Measurements from ENCODE around the gene ITGA3.

Gene ITGA3

DNA sequence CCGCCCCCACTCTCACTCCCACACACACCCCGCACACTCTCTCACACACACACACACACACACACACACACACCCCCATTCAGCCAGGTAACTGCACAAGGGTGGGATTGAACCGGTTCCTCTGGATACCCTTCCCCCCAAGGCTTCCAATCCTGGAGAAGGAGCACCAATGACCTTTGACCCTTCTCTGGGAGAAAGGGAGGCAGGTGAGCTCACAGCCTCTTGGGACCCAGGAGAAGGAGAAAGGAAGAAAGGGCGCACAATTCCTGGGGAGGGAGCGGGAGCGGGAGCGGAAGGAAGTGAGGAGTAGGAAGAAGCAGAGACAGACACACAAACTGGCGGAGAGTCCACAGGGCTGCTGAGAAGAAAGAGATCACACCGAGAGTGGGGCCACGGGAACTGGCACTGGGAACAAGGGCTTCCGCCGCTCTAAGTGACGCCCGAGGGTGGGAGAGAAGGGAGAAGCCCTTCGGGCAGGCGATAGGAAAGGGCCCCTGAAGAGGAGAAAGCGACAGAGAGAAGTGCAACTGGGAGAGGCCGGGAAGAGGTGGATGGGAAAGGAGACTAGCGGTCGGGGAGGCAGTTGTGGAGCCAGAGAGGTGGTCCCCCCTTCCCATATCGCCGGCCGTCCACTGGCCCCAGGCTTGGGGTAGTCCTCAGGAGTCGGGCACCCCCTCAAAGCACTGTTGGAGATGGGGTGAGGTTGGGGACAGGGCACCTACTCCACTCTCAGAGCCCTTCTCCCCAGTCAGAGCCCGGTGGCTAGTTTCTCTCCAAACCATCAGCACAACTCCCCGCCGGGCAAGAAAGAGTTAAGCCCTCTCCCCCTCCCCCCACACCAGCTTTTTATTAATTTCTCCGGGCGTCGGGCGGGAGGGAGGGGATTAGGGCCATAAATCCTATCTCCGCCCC is 72.8 kb downstream of the ITGA3 start:
- no peak for DNase-seq (ENCODE audit: low spot score)
- TF ChIP-seq, protein P1, sequence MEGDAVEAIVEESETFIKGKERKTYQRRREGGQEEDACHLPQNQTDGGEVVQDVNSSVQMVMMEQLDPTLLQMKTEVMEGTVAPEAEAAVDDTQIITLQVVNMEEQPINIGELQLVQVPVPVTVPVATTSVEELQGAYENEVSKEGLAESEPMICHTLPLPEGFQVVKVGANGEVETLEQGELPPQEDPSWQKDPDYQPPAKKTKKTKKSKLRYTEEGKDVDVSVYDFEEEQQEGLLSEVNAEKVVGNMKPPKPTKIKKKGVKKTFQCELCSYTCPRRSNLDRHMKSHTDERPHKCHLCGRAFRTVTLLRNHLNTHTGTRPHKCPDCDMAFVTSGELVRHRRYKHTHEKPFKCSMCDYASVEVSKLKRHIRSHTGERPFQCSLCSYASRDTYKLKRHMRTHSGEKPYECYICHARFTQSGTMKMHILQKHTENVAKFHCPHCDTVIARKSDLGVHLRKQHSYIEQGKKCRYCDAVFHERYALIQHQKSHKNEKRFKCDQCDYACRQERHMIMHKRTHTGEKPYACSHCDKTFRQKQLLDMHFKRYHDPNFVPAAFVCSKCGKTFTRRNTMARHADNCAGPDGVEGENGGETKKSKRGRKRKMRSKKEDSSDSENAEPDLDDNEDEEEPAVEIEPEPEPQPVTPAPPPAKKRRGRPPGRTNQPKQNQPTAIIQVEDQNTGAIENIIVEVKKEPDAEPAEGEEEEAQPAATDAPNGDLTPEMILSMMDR (IDR thresholded peaks at IDR 0.05; ENCODE audit: extremely low read depth, insufficient read depth, missing control alignments), result no peak
- in situ Hi-C loops (cut with MboI; ENCODE audit: low pct_unique_long_range_greater_than_20kb, low sequenced_read_pairs, unreplicated experiment), result no loop called here

- in situ Hi-C loops (cut with MboI; ENCODE audit: low pct_unique_long_range_greater_than_20kb, low sequenced_read_pairs, unreplicated experiment), result no loop called here
- TF ChIP-seq, protein P1 (IDR thresholded peaks at IDR 0.05; ENCODE audit: extremely low read depth, insufficient read depth, missing control alignments), result no peak
- no peak for DNase-seq (ENCODE audit: low spot score)
Observed at GRCh38 chr17:50129353-50129727, 73.4 kb downstream of the ITGA3 start.

GRCh38 chr17:50129728-50130558 is 74.0 kb downstream of the ITGA3 start, which contains the start of gene SAMD14:
TSS of gene SAMD14 (minus strand) at chr17:50130160. CDS start at chr17:50124959, 5,201 bp downstream.
- TF ChIP-seq, protein P1 (IDR thresholded peaks at IDR 0.05; ENCODE audit: extremely low read depth, insufficient read depth, missing control alignments), result no peak
- peak; percentile 86 for DNase-seq (ENCODE audit: low spot score)
- in situ Hi-C loops (cut with MboI; ENCODE audit: low pct_unique_long_range_greater_than_20kb, low sequenced_read_pairs, unreplicated experiment), result no loop called here

GRCh38 chr17:50130559-50131305 is 74.8 kb downstream of the ITGA3 start:
- TF ChIP-seq, protein P1 (IDR thresholded peaks at IDR 0.05; ENCODE audit: extremely low read depth, insufficient read depth, missing control alignments), result no peak
- in situ Hi-C loops (cut with MboI; ENCODE audit: low pct_unique_long_range_greater_than_20kb, low sequenced_read_pairs, unreplicated experiment), result no loop called here
- DNase-seq (ENCODE audit: low spot score), result peak; percentile 58

GRCh38 chr17:50132104-50132794 is 76.3 kb downstream of the ITGA3 start:
- in situ Hi-C loops (cut with MboI; ENCODE audit: low pct_unique_long_range_greater_than_20kb, low sequenced_read_pairs, unreplicated experiment), result no loop called here
- TF ChIP-seq, protein P1 (IDR thresholded peaks at IDR 0.05; ENCODE audit: extremely low read depth, insufficient read depth, missing control alignments), result no peak
- DNase-seq (ENCODE audit: low spot score), result peak; percentile 51
